ENCODE measurements around the gene PTPRK.
"Not testable (repeated sequence)": the region's sequence is repeated elsewhere in the genome, so short reads cannot be mapped to it uniquely, and the experiment has no call there.

The PTPRK gene

GRCh38 chr6:128046033-128046432 is 474.4 kb downstream of the PTPRK start:
- in situ Hi-C loops (cut with MboI; ENCODE audit: low sequenced_read_pairs): no loop called here

DNA sequence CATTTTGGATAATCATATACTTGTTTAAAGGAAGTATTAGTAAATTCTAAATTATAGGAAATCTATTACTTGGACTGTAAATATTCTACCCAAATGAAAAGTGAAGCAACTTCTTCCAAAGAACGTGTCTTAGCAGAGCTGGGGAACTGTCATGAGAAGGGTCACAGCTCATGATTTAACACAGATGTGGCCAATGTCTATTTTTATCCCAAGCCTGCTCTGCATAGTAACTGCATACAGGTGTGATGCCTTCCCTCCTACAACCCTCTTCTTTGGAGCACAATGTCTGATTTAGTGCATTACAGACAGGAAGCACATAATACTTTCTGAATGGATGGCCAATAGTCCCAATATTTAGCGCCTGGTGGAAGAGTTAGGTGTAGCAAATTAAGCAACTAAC is 480.9 kb downstream of the PTPRK start:
- in situ Hi-C loops (cut with MboI; ENCODE audit: low sequenced_read_pairs): no loop called here

DNA sequence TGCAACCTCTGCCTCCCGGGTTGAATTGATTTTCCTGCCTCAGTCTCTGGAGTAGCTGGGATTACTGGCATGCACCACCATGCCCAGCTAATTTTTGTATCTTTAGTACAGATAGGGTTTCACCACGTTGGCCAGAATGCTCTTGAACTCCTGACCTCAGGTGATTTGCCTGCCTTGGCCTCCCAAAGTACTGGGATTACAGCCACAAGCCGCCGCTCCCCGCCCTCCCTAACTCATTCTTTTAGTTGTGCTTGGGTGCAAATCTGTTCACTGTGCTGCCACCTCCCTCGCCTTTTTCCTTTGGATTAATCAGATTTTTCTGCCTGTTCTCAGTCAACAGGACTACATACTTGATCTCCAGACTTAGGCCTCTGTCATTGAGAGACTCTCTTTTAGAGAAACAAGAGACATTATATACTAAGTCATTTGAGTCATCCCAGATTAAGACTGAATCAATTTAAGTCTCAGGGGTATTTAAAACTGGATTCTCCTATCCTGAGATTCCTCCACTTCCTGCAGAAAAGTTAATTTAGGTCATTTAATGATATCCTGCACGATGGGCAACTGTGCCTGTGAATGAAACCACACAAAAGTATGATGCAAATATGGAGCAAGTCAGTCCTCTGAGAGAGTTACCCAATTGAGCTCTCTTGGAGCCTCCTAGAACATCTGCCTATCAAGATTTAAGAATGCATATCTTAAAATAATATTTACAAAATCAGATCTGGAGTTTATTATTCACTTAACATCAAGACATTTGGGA is 483.4 kb downstream of the PTPRK start:
- in situ Hi-C loops (cut with MboI; ENCODE audit: low sequenced_read_pairs): no loop called here

DNA sequence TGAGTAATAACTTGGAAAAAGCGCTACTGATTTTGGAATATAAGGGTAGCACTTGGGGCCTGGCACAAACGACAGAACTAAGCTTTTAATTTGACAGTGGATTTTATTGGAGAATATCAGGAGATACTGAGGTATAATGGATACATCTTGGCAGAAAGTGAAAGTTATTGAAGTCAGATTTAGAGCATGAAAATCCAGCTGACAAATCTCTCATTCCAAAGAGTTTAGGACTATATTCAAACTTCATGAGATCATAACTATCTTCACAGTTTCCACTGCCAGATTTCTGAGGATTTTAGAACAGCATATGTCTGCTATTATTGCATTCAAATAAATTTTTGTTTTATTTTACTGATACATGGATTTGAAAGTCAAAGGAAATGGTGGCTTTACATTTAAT is 487.2 kb downstream of the PTPRK start:
- in situ Hi-C loops (cut with MboI; ENCODE audit: low sequenced_read_pairs): no loop called here

GRCh38 chr6:128032042-128032441 is 488.4 kb downstream of the PTPRK start:
- in situ Hi-C loops (cut with MboI; ENCODE audit: low sequenced_read_pairs): no loop called here

DNA sequence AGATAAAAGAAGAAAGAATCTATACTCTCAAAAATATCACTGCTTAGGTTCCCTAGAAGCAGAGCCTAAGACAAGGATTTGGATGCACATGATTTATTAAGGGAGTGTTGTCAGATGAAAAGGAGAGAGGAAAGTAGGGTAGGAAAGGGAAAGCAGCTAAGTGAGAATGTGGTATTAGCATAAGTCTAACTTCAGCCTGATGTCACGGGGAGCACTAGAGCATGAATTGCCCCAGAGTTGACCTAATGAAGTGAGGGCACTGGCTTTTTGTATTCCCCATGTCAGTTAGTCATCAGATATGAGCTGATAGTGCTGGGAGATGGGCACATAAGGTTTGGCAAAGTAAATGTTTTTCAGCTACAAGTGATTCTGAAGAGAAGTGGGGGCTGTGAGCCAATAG is 490.6 kb downstream of the PTPRK start:
- in situ Hi-C loops (cut with MboI; ENCODE audit: low sequenced_read_pairs): no loop called here

GRCh38 chr6:128028183-128028582 is 492.2 kb downstream of the PTPRK start:
- in situ Hi-C loops (cut with MboI; ENCODE audit: low sequenced_read_pairs): no loop called here

DNA sequence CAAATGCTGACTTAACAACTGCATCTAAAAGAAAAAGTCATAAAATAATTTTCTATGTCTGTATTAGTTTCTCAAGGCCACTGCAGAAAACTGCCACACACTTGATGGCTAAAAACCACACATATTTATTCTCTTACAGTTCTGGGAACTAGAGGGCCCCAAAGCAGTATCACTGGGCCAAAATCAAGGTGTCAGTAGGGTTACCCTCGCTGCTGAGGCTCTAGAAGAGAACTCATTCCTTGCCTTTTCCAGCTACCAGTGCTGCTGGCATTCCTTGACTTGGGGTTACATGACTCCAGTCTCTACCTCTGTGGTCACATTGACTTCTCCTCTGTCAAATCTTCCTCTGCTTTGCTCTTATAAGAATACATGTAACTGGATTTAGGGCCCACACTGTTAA is 494.9 kb downstream of the PTPRK start:
- in situ Hi-C loops (cut with MboI; ENCODE audit: low sequenced_read_pairs): no loop called here

DNA sequence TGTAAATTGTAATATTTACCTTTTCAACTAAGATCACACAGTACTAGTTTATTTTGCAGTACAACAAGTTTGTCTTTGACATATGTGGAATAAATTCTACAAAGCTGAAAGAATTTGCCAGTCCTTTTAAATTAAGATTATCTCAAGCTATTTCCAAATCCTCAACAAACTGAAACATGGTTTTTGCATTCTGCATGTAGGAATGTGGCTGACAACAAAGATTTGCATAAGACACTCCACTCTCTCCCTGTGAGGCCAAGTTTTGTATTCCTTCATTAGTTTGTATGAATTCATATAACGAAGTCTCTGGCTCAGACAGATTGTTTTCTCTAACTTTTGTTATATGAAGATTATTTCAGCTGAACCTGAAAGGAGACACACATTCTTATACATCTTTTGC is 495.4 kb downstream of the PTPRK start:
- in situ Hi-C loops (cut with MboI; ENCODE audit: low sequenced_read_pairs): no loop called here

- in situ Hi-C loops (cut with MboI; ENCODE audit: low sequenced_read_pairs): no loop called here
Measured at GRCh38 chr6:128024046-128024445, 496.4 kb downstream of the PTPRK start.

DNA sequence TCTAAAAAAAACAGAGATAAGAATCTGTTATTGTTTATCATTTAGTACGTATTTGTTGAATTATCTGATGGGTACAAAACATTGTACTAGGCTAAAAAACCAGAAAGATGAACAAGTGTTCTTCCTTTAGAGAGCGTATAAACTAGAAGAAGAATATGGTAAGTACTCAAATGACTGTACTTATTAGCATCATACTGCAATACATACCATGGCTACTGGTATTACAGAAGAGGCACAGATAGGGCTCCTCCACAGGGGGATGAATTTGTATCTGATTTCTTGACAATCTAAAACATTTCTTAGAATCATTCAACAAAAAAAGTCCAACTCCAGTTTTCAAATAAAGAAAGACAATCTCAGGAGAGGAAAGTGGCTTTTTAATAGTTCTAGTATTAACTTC is 501.6 kb downstream of the PTPRK start:
- in situ Hi-C loops (cut with MboI; ENCODE audit: low sequenced_read_pairs): no loop called here

GRCh38 chr6:128017288-128017687 is 503.1 kb downstream of the PTPRK start:
- in situ Hi-C loops (cut with MboI; ENCODE audit: low sequenced_read_pairs): no loop called here

GRCh38 chr6:128007658-128008057 is 512.7 kb downstream of the PTPRK start:
- in situ Hi-C loops (cut with MboI; ENCODE audit: low sequenced_read_pairs): no loop called here

DNA sequence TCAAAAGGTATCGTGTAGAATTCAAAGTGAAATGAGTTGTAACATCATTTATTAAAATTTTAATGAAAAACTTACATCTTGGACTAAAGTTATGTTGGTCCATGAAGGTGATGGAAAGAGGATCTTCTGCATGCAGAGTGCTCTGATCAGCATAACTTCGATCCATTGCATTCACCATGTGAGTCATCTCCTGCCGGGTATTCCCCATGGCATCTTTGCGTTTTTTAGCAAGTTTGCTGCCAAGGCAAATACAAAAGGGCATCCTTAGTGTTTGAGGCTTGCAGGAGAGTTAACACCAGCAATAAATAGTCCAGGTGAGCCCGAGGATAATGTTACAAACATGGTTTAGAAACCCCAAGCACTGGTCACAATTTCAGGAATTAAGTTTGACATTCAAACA is 515.4 kb downstream of the PTPRK start:
- in situ Hi-C loops (cut with MboI; ENCODE audit: low sequenced_read_pairs): no loop called here

- in situ Hi-C loops (cut with MboI; ENCODE audit: low sequenced_read_pairs): no loop called here
Measured at GRCh38 chr6:128000363-128000762, 520.0 kb downstream of the PTPRK start.

- in situ Hi-C loops (cut with MboI; ENCODE audit: low sequenced_read_pairs): no loop called here
Measured at GRCh38 chr6:127998985-127999384, 521.4 kb downstream of the PTPRK start.

DNA sequence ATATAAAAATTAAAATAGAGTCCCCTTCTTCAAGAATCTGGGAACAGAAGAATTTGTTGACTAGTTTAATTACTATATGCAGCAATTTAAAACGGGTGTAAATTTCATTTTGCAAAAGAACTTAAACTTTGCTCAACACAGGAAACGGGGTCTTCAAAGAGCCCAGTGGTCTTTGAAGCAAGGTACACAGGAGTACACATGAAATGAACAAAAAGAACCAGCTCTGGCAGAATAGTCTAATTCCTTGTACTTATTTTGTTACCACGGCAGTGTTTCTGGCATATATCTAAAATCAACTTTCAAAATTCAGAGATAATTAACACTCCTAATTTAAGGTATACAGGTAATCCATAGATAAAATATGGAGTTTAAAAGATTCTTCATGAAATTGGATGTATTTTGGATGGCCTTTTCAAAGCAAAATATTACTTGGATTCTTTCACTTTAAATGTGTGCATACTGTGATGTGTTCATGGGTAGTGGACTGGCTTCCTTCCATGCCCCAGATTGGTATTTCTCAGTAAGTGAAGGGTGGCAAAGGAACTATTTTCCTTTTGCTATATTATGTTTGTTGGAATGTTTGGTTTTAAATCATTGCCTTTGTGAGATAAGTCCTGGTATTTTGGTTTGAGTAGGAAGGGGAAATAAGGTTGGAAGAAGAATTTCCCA is 522.8 kb downstream of the PTPRK start:
- in situ Hi-C loops (cut with MboI; ENCODE audit: low sequenced_read_pairs): no loop called here

- in situ Hi-C loops (cut with MboI; ENCODE audit: low sequenced_read_pairs): no loop called here
Measured at GRCh38 chr6:127996925-127997324, 523.5 kb downstream of the PTPRK start.

- in situ Hi-C loops (cut with MboI; ENCODE audit: low sequenced_read_pairs): no loop called here
Measured at GRCh38 chr6:127992144-127992543, 528.3 kb downstream of the PTPRK start.

DNA sequence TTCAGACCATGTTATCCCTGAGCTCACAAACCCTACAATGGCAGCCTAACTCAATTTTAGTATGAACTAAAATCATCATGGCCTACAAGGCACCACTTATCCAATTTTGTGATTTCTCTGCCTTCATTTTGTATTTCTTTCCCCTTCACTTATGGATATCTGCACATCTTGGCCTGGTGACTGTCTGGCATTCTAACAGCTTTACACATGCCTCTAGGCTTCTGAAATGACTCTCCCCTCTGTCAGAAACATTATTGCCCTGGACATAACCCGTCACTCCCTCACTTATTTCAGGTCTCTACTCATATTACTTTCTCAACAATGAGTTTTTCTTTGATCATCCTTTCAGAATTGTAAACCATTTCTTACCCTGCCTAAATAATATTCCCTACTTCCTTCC is 530.3 kb downstream of the PTPRK start:
- in situ Hi-C loops (cut with MboI; ENCODE audit: low sequenced_read_pairs): no loop called here

DNA sequence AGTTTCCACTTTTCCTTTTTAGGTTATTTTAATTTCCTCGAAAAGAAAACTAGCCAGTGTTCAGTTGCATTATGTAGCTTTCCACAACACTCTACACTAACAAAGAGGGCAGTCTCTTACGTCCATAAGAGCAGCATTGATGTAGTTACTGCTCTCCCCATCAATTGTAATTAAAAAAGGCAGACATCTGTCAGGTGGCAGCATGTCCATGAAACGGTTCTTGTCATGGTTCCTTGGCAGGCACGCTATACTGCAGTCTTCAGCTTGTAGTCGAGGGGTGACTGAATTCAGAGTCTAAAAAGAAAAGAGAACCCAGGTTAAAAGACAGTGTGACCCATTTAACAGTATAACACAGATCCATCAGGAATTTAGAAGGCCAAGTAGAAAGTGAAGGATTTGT is 539.4 kb downstream of the PTPRK start:
- in situ Hi-C loops (cut with MboI; ENCODE audit: low sequenced_read_pairs): no loop called here

DNA sequence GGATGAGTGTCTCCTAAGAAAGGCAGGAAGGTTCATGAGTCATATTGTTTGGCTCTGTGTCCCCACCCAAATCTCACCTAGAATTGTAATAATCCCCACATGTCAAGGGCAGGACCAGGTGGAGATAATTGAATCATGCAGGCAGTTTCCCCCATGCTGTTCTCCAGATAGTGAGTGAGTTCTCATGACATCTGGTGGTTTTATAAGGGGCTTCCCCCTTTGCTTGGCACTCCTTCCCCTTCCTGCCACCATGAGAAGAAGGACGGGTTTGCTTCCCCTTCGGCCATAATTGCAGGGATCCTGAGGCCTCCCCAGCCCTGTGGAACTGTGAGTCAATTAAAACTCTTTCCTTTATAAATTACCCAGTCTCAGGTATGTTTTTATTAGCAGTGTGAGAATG is 542.2 kb downstream of the PTPRK start:
- in situ Hi-C loops (cut with MboI; ENCODE audit: low sequenced_read_pairs): not testable (repeated sequence)

DNA sequence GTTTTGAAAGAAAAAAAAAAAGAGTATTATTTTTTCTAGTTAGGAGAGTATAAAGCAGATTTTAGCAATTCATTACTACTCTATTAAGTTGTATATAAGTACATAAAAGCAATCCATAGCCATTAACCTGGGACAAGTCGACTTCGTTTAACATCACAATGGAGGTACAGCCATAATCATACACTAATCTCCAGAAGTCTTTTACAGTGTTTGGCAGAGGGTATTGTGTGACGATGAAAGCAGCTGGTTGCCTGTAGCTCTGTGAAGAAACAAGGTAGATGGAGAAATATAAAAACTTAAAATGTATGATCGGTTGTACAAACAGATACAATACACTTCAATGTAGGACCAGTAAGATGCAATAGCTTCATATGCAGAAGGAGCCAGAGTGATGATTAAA is 543.6 kb downstream of the PTPRK start:
- in situ Hi-C loops (cut with MboI; ENCODE audit: low sequenced_read_pairs): no loop called here

All from HL-60/S4 treated with phorbol 12-myristate 13-acetate at 8.2 ng/mL for 4 days and 3 days (cell line).